SU-DHL-6 (cell line): ENCODE measurements around the gene FRY.

Experiments used
- H2AFZ ChIP-seq: fragments of 200-600 bp; sonication (generic); 2 replicates; pipeline ENCODE4 v1.6.1; 2014; ENCODE audit warnings: low read depth, mild to moderate bottlenecking, moderate library complexity, mixed read lengths, antibody characterized with exemption, low read length; ENCODE audit not compliant: severe bottlenecking
- H3F3A ChIP-seq: fragments of 200-600 bp; shearing (Covaris generic); 2 replicates; pipeline ENCODE4 v1.6.0; 2016; ENCODE audit warnings: antibody characterized with exemption, mild to moderate bottlenecking; ENCODE audit not compliant: insufficient read depth
- H3K27ac ChIP-seq: fragments of 200-600 bp; sonication (generic); 2 replicates; pipeline ENCODE4 v1.5.1; 2016; ENCODE audit warnings: low read depth, mild to moderate bottlenecking, low read length, moderate library complexity, mixed read lengths
- H3K27me3 ChIP-seq: fragments of 200-600 bp; sonication (generic), shearing (Covaris generic); 2 replicates; pipeline ENCODE4 v1.6.0; 2014; ENCODE audit warnings: mild to moderate bottlenecking, low read length
- H3K36me3 ChIP-seq: fragments of 200-600 bp; sonication (generic); 2 replicates; pipeline ENCODE4 v1.6.1; 2014; ENCODE audit warnings: mild to moderate bottlenecking, low read length, mixed read lengths
- H3K4me2 ChIP-seq: fragments of 300-600, 200-600 bp; shearing (Covaris generic), sonication (generic); 2 replicates; pipeline ENCODE4 v1.6.0; 2014; ENCODE audit warnings: low read length, low read depth, mild to moderate bottlenecking; ENCODE audit not compliant: poor library complexity, severe bottlenecking
- H3K4me3 ChIP-seq: fragments of 200-600 bp; sonication (generic); 2 replicates; pipeline ENCODE4 v1.5.1; 2014; ENCODE audit warnings: antibody characterized with exemption, low read length, mild to moderate bottlenecking, mixed read lengths; ENCODE audit not compliant: insufficient read depth, poor library complexity, severe bottlenecking
- H3K79me2 ChIP-seq: fragments of 200-600 bp; sonication (generic); 2 replicates; pipeline ENCODE4 v1.6.1; 2014; ENCODE audit warnings: mild to moderate bottlenecking, low read length, moderate library complexity; ENCODE audit not compliant: insufficient read depth
- H3K9ac ChIP-seq: fragments of 200-600 bp; sonication (generic); 2 replicates; pipeline ENCODE4 v1.7.0; 2014; ENCODE audit warnings: mild to moderate bottlenecking, low read length
- H3K9me2 ChIP-seq: fragments of 200-600 bp; sonication (generic); replicated peaks from 2 replicates; pipeline ENCODE4 v1.6.1; 2014; ENCODE audit warnings: low read length; ENCODE audit not compliant: insufficient read depth
- H3K9me3 ChIP-seq: fragments of 200-600 bp; sonication (generic); 2 replicates; pipeline ENCODE4 v1.6.1; 2014; ENCODE audit warnings: low read length, mixed read lengths; ENCODE audit not compliant: insufficient read depth
- H4K20me1 ChIP-seq: fragments of 200-600 bp; sonication (generic); 2 replicates; pipeline ENCODE4 v1.6.1; 2014; ENCODE audit warnings: low read depth, mild to moderate bottlenecking, antibody characterized with exemption, low read length, moderate library complexity, mixed read lengths
- EZH2phosphoT487 ChIP-seq: fragments of 200-600 bp; sonication (generic), shearing (Covaris generic); conservative IDR thresholded peaks from 2 replicates; pipeline ENCODE4 v1.6.1; 2018; ENCODE audit warnings: mild to moderate bottlenecking, antibody characterized with exemption, low read length, moderate library complexity, mixed read lengths
- TF ChIP-seq, protein P1 (sequence below): fragments of 200-600 bp; sonication (generic); IDR thresholded peaks from one replicate; pipeline ENCODE4 v1.5.1; 2017; ENCODE audit warnings: antibody characterized with exemption, mild to moderate bottlenecking, low read length, moderate library complexity; ENCODE audit not compliant: insufficient read depth, poor library complexity, severe bottlenecking

Gene FRY

DNA sequence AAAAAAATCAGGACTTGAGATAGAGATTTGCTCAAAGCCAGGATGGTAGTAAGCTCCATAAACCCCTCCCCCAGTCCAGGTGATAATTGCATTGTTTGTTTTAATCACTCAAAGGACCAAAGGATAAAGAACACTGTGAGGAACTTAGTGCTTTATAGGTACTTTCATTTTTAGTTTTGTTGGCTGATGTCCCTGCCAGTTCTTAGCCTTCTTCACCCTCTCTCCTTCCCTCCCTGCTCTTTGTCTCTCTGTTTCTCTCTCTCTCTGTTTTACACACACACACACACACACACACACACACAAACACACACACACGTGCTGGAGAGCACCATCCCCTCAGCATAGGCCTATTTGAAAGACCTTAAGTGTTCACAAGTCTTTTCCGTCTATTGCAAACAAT, 5.2 kb downstream of the FRY start:
- Histone ChIP-seq H3K27ac (no peak overlapping the region), H2AFZ (no peak overlapping the region)
- no peak for TF ChIP-seq EZH2phosphoT487
- TF ChIP-seq, protein P1, sequence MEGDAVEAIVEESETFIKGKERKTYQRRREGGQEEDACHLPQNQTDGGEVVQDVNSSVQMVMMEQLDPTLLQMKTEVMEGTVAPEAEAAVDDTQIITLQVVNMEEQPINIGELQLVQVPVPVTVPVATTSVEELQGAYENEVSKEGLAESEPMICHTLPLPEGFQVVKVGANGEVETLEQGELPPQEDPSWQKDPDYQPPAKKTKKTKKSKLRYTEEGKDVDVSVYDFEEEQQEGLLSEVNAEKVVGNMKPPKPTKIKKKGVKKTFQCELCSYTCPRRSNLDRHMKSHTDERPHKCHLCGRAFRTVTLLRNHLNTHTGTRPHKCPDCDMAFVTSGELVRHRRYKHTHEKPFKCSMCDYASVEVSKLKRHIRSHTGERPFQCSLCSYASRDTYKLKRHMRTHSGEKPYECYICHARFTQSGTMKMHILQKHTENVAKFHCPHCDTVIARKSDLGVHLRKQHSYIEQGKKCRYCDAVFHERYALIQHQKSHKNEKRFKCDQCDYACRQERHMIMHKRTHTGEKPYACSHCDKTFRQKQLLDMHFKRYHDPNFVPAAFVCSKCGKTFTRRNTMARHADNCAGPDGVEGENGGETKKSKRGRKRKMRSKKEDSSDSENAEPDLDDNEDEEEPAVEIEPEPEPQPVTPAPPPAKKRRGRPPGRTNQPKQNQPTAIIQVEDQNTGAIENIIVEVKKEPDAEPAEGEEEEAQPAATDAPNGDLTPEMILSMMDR = no peak

DNA sequence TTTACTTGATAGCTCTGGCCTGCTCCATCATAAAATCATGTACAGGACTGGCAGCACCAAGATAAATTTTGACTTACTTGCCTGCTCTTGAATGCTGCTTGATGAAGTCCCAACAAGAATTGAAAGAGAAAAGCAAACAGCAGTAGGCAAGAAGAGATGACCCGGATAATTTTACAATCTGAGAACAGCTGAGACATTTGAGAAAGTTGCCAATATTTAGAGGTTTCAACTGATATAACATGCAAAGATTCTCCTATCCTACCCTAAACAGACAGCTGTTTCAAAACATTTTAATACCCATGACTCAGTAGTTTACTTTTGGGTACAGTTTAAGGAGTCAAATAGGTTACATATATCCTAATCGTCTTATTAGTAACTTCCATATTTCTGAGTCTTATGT, 5.9 kb downstream of the FRY start:
- Histone ChIP-seq H3K9me3 (no peaks in the 10 kb centered on the region), H3K79me2 (no peaks in the 10 kb centered on the region), H3K27me3 (no peaks in the 10 kb centered on the region), H4K20me1 (no peaks in the 10 kb centered on the region), H3K4me3 (no peak overlapping the region), H3K4me2 (no peak overlapping the region), H3K36me3 (no peaks in the 10 kb centered on the region), H3K27ac (no peak overlapping the region), H3K9me2 (no peaks in the 10 kb centered on the region), H3K9ac (no peak overlapping the region), H3F3A (0 out of 2 replicates have a peak, but pooled peaks cover 4% of the 10 kb centered on the region), H2AFZ (no peak overlapping the region)
- TF ChIP-seq EZH2phosphoT487 = no peak
- TF ChIP-seq, protein P1 = no peak

More for the DNA sequence above, 5.2 kb downstream of the FRY start:
- H3K9me3 ChIP-seq = no peaks in the 10 kb centered on the region
- H3K9ac ChIP-seq = no peak overlapping the region
- H4K20me1 ChIP-seq = no peaks in the 10 kb centered on the region
- no peaks in the 10 kb centered on the region for H3K27me3 ChIP-seq
- no peak overlapping the region for H3K4me3 ChIP-seq
- H3F3A ChIP-seq = 0 out of 2 replicates have a peak, but pooled peaks cover 6% of the 10 kb centered on the region
- H3K9me2 ChIP-seq = no peaks in the 10 kb centered on the region
- H3K4me2 ChIP-seq = no peak overlapping the region
- H3K36me3 ChIP-seq = no peaks in the 10 kb centered on the region
- no peaks in the 10 kb centered on the region for H3K79me2 ChIP-seq

DNA sequence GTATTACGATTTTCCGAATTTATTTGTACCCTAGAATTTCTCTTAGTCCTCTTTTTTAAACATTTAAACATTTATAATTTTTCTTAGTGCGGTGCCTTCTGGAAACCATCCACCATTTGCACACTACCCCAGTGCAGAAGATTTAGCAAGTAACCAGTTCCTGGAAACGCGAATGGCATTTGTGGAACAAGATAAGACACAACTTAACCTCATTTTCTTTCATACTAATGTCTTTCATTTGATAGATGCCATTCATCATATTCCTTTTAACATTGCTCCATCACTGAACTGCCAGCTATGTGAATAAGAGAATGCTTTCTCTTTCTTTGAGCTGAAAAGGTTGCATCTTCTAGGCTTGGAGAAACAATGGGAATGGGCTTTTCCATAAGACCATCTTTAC, 6.8 kb downstream of the FRY start:
- Histone ChIP-seq H3K9ac (no peak overlapping the region), H3K4me2 (no peak overlapping the region), H3K27ac (no peak overlapping the region), H3K9me2 (no peaks in the 10 kb centered on the region), H3K4me3 (no peak overlapping the region), H2AFZ (no peak overlapping the region), H3K9me3 (no peaks in the 10 kb centered on the region), H4K20me1 (no peaks in the 10 kb centered on the region), H3K27me3 (no peaks in the 10 kb centered on the region), H3K36me3 (no peaks in the 10 kb centered on the region), H3F3A (no peaks in the 10 kb centered on the region), H3K79me2 (no peaks in the 10 kb centered on the region)
- TF ChIP-seq, protein P1 = no peak
- TF ChIP-seq EZH2phosphoT487 = no peak
